Measurements from ENCODE around the gene RPTOR.

The RPTOR gene

DNA sequence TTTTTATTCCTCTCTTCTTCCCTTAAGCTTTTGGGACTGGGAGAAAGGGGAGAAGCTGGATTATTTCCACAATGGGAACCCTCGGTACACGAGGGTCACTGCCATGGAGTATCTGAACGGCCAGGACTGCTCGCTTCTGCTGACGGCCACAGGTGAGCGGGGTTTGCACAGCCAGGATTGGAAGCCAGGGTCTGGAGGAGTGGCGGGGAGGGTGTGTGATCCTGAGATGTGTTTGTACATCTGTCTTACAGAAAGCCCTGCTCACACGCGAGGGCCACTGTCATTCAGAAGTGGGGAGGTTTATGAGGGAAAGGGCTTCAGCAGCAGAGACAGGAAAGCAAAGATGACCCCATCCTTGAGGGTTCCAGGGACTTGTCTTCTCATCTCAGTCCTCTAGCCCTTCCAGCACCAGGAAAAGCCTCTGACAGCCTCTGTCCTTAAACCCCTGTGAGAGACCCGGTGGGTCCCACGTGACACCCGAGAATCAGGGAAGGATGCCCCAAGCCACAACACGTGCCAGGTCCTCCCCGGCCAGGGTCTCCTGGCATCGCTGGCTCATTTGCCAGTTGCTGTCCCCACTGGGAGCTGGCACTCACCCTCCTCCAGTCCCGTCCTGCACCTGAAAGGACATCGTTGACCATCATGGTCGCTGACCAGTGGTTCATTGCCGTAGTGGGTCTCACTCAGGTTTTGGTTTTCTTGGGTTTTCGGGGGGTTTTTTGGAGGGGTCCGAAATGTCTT, 402.7 kb downstream of the RPTOR start:
- Histone ChIP-seq H3K4me3 (replicated peaks; ENCODE audit: insufficient read depth, low read length) (no peak overlapping the region), H3K27ac (replicated peaks) (no peak overlapping the region), H3K27me3 (ENCODE audit: insufficient read depth, poor library complexity, severe bottlenecking) (no peaks in the 10 kb centered on the region)
- DNase-seq (ENCODE audit: low read depth in 1 of 2, low spot score in 1 of 2): no peak
- TF ChIP-seq, protein P1, sequence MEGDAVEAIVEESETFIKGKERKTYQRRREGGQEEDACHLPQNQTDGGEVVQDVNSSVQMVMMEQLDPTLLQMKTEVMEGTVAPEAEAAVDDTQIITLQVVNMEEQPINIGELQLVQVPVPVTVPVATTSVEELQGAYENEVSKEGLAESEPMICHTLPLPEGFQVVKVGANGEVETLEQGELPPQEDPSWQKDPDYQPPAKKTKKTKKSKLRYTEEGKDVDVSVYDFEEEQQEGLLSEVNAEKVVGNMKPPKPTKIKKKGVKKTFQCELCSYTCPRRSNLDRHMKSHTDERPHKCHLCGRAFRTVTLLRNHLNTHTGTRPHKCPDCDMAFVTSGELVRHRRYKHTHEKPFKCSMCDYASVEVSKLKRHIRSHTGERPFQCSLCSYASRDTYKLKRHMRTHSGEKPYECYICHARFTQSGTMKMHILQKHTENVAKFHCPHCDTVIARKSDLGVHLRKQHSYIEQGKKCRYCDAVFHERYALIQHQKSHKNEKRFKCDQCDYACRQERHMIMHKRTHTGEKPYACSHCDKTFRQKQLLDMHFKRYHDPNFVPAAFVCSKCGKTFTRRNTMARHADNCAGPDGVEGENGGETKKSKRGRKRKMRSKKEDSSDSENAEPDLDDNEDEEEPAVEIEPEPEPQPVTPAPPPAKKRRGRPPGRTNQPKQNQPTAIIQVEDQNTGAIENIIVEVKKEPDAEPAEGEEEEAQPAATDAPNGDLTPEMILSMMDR (IDR thresholded peaks at IDR 0.05; ENCODE audit: insufficient read depth, low read length): no peak
- no peak for TF ChIP-seq GABPA (IDR thresholded peaks at IDR 0.05; ENCODE audit: low read depth)

GRCh38 chr17:80948019-80948975, 403.7 kb downstream of the RPTOR start:
- H3K27me3 ChIP-seq (ENCODE audit: insufficient read depth, poor library complexity, severe bottlenecking): no peaks in the 10 kb centered on the region
- no peak for DNase-seq (ENCODE audit: low read depth in 1 of 2, low spot score in 1 of 2)
- TF ChIP-seq, protein P2, sequence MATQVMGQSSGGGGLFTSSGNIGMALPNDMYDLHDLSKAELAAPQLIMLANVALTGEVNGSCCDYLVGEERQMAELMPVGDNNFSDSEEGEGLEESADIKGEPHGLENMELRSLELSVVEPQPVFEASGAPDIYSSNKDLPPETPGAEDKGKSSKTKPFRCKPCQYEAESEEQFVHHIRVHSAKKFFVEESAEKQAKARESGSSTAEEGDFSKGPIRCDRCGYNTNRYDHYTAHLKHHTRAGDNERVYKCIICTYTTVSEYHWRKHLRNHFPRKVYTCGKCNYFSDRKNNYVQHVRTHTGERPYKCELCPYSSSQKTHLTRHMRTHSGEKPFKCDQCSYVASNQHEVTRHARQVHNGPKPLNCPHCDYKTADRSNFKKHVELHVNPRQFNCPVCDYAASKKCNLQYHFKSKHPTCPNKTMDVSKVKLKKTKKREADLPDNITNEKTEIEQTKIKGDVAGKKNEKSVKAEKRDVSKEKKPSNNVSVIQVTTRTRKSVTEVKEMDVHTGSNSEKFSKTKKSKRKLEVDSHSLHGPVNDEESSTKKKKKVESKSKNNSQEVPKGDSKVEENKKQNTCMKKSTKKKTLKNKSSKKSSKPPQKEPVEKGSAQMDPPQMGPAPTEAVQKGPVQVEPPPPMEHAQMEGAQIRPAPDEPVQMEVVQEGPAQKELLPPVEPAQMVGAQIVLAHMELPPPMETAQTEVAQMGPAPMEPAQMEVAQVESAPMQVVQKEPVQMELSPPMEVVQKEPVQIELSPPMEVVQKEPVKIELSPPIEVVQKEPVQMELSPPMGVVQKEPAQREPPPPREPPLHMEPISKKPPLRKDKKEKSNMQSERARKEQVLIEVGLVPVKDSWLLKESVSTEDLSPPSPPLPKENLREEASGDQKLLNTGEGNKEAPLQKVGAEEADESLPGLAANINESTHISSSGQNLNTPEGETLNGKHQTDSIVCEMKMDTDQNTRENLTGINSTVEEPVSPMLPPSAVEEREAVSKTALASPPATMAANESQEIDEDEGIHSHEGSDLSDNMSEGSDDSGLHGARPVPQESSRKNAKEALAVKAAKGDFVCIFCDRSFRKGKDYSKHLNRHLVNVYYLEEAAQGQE (IDR thresholded peaks at IDR 0.05; ENCODE audit: insufficient replicate concordance, low read depth): no peak
- TF ChIP-seq SPI1 (IDR thresholded peaks at IDR 0.05; ENCODE audit: borderline replicate concordance, low read depth) (no peak), POLR2AphosphoS5 (IDR thresholded peaks at IDR 0.05; ENCODE audit: low read depth) (no peak), GABPA (IDR thresholded peaks at IDR 0.05; ENCODE audit: low read depth) (no peak)
- TF ChIP-seq, protein P1 (IDR thresholded peaks at IDR 0.05; ENCODE audit: insufficient read depth, low read length): no peak
- no peak overlapping the region for H3K4me3 ChIP-seq (replicated peaks; ENCODE audit: insufficient read depth, low read length)
- H3K27ac ChIP-seq (replicated peaks): no peak overlapping the region

DNA sequence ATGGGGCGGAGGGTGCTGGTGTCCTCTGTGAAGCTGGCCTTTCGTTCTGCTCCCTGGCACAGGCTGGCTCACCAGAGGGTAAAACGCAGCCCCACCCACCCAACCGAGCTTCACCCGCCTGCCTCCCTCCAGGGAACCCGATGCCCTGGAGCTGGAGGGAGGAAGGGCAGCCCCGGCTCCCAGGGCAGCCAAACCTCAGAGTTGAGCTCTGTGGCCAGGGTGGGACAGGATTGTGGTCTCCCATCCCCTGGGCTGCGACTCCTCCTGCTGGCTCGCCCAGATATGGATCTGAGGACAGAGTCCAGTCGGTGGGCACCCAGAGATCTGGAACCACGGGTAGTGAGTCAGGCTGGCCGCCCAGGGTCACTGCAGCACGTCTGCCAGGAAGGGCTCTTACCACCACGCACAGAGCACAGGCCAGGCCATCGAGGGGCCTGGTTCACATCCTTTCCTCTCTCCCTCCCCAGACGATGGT, 404.4 kb downstream of the RPTOR start:
- H3K27ac ChIP-seq (replicated peaks): no peak overlapping the region
- H3K4me3 ChIP-seq (replicated peaks; ENCODE audit: insufficient read depth, low read length): no peak overlapping the region
- no peaks in the 10 kb centered on the region for H3K27me3 ChIP-seq (ENCODE audit: insufficient read depth, poor library complexity, severe bottlenecking)
- TF ChIP-seq GABPA (IDR thresholded peaks at IDR 0.05; ENCODE audit: low read depth) (no peak), SPI1 (IDR thresholded peaks at IDR 0.05; ENCODE audit: borderline replicate concordance, low read depth) (no peak), POLR2AphosphoS5 (IDR thresholded peaks at IDR 0.05; ENCODE audit: low read depth) (no peak)
- TF ChIP-seq, protein P1 (IDR thresholded peaks at IDR 0.05; ENCODE audit: insufficient read depth, low read length): no peak
- TF ChIP-seq, protein P2 (IDR thresholded peaks at IDR 0.05; ENCODE audit: insufficient replicate concordance, low read depth): no peak
- DNase-seq (ENCODE audit: low read depth in 1 of 2, low spot score in 1 of 2): no peak
